Right renal pelvis (tissue), 4 donors: ENCODE measurements around the gene LIMK2. TPM values are rescaled to one million over a fixed set of nuclear protein-coding genes. Genes with fewer than 3 reads are reported as not detected.

Source experiments
- DNase-seq, 4 donors: peaks; one replicate each; pipeline ENCODE4 v3.0.0-alpha.2; 2013; ENCODE audit warnings: low read depth in 4 of 4, low spot score in 3 of 4, missing footprints in 1 of 4
- polyA plus RNA-seq, 4 donors: library from polyadenylated mRNA; unstranded; fragments of 120-200 nt; gene quantifications; one replicate each; pipeline ENCODE4 v1.2.1, GENCODE V29; 2013; ENCODE audit not compliant: insufficient read length in 4 of 4

LIMK2 gene
- polyA plus RNA-seq, 4 donors: 52.5 to 57.4 (median 53.0) TPM

DNA sequence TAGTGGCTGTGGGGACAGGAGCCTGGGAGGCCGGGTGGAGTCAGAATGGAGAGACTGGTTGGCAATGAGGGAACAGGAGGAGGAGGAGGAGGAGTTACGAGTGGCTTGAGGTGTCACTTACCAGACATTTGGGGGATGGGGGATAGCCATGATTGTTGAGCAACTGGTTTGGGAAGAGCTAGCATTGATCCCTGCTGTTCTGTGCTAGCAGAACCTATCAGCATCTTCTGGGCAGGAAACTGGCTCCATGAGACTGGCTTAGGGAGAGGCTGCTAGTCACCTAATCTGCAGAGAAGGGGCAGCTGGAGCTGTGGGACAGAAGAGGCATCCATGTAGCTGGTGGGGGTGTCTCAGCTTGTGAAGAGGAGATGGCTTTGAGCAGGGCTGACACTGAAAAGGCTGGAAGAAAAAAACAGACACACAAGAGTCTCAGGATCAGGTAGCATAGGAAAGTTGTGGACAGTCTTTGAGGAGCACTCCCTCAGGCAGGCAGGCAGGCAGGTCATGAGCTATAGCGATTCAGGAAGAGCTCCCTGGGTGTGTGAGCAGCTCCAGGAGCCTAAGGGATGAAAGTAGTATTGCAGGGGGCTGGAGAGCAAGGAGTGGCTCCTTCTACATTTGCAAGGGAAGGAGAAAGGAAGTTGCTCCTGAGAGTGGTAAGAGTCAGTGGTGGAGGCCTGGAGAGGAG, 57.9 kb downstream of the LIMK2 start:
- no peak for DNase-seq

DNA sequence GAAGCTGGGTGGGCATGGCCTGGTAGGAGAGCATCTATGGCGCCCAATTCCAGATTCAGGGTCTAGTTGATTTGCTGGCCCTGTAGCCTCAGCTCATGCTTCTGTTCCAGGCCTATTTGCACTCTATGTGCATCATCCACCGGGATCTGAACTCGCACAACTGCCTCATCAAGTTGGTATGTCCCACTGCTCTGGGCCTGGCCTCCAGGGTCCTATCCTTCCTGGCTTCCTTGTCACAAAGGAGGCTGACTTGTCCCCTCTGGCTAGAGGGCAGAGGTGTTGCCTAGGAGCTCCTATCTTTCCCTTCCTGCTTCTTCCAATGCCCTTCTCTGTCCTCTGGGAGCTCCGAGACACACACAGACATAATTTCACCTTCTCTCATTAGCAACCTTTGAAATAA, 58.9 kb downstream of the LIMK2 start:
- DNase-seq: no peak

DNA sequence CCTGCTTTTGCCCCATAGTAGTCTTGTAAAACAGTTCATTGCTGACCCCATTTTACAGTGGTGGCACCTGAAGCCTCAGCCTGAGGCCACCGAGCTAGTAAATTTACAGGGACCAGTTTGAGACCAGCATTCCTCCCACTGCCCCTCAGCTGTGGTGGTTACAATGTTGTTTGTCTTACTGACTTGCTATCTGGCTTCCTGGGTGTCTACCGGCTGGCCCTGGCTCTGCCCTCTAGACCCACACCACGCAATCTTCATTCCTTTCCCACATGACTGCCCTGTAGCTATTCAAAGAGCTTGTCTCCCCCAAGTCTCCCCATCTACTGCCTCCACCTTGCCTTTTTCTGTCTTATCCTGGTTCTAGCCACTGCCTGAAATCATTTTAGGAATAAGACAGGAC, 59.4 kb downstream of the LIMK2 start:
- DNase-seq: no peak

DNA sequence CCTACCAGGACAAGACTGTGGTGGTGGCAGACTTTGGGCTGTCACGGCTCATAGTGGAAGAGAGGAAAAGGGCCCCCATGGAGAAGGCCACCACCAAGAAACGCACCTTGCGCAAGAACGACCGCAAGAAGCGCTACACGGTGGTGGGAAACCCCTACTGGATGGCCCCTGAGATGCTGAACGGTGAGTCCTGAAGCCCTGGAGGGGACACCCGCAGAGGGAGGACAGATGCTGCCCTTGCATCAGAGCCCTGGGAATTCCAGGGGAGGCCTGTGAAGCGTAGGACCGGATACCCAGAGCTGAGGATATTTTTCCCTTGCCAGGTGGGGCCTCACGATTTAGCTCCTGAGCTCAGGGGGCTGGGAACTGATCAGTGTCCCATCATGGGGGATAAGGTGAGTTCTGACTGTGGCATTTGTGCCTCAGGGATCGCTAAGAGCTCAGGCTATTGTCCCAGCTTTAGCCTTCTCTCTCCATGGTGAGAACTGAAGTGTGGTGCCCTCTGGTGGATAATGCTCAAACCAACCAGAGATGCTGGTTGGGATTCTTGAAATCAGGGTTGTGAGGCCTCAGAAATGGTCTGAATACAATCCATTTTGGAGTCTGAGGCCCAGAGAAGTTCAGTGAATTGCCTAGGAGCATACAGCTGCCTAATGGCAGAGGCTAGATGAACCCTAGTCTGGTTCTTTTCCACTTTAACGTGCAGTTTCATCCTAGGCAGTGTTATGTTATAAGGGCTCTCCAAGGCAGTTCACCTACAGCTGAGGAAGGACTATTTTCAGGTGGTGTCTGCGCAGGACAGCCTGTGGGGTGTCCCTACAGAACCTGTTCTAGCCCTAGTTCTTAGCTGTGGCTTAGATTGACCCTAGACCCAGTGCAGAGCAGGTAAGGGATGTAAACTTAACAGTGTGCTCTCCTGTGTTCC, 60.7 kb downstream of the LIMK2 start:
- DNase-seq: peak in 1 of 4 donors; percentile 62

DNA sequence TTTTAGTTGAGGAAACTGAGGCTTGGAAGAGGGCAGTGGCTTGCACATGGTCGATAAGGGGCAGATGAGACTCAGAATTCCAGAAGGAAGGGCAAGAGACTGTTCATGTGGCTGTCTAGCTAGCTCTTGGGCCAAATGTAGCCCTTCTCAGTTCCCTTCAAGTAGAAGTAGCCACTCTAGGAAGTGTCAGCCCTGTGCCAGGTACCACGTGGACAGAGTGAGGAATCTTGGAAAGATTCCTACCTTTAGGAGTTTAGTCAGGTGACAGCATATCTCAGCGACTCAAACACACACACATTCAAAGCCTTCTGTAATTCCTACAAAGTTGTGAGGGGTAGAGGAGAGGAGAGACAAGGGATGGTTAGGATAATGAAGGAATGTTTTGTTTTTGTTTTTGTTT, 61.9 kb downstream of the LIMK2 start:
- DNase-seq: no peak

DNA sequence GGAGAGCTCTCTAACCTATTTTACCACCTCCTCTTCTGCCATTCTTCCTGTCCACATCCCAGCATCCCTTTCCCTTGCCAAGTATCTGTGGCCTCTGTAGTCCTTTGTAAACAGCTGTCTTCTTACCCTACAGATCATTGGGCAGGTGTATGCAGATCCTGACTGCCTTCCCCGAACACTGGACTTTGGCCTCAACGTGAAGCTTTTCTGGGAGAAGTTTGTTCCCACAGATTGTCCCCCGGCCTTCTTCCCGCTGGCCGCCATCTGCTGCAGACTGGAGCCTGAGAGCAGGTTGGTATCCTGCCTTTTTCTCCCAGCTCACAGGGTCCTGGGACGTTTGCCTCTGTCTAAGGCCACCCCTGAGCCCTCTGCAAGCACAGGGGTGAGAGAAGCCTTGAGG, 62.9 kb downstream of the LIMK2 start:
- no peak for DNase-seq

DNA sequence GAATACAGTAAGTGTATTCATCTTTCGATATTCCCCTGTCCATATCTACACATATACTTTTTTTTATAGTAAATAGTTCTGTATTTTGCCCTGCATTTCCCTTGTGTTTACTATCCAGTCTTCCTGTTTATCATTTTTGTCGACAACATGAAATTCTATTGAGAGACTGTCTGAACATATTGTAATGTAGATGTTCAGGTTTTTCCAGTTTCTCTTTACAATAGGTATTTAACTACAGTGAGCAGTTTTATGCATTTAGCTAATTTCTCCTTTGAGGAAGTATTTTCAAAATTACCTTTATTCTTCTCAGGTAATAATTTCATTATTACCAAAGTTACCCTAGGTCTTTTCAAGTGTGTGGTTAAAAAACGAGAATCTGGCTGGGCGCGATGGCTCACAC, 63.5 kb downstream of the LIMK2 start:
- no peak for DNase-seq

DNA sequence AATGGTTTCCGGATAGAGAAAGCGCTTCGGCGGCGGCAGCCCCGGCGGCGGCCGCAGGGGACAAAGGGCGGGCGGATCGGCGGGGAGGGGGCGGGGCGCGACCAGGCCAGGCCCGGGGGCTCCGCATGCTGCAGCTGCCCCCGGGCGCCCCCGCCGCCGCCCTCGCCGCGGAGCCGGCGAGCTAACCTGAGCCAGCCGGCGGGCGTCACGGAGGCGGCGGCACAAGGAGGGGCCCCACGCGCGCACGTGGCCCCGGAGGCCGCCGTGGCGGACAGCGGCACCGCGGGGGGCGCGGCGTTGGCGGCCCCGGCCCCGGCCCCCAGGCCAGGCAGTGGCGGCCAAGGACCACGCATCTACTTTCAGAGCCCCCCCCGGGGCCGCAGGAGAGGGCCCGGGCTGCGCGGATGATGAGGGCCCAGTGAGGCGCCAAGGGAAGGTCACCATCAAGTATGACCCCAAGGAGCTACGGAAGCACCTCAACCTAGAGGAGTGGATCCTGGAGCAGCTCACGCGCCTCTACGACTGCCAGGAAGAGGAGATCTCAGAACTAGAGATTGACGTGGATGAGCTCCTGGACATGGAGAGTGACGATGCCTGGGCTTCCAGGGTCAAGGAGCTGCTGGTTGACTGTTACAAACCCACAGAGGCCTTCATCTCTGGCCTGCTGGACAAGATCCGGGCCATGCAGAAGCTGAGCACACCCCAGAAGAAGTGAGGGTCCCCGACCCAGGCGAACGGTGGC, 64.5 kb downstream of the LIMK2 start:
- no peak for DNase-seq

DNA sequence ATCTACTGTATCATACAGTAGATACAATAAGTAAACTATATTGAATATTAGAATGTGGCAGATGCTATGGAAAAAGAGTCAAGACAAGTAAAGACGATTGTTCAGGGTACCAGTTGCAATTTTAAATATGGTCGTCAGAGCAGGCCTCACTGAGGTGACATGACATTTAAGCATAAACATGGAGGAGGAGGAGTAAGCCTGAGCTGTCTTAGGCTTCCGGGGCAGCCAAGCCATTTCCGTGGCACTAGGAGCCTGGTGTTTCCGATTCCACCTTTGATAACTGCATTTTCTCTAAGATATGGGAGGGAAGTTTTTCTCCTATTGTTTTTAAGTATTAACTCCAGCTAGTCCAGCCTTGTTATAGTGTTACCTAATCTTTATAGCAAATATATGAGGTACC, 65.6 kb downstream of the LIMK2 start:
- no peak for DNase-seq

DNA sequence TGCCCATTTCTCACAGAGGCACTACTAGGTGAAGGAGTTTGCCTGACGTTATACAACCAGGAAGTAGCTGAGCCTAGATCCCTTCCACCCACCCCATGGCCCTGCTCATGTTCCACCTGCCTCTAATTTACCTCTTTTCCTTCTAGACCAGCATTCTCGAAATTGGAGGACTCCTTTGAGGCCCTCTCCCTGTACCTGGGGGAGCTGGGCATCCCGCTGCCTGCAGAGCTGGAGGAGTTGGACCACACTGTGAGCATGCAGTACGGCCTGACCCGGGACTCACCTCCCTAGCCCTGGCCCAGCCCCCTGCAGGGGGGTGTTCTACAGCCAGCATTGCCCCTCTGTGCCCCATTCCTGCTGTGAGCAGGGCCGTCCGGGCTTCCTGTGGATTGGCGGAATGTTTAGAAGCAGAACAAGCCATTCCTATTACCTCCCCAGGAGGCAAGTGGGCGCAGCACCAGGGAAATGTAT, 66.1 kb downstream of the LIMK2 start:
- no peak for DNase-seq

DNA sequence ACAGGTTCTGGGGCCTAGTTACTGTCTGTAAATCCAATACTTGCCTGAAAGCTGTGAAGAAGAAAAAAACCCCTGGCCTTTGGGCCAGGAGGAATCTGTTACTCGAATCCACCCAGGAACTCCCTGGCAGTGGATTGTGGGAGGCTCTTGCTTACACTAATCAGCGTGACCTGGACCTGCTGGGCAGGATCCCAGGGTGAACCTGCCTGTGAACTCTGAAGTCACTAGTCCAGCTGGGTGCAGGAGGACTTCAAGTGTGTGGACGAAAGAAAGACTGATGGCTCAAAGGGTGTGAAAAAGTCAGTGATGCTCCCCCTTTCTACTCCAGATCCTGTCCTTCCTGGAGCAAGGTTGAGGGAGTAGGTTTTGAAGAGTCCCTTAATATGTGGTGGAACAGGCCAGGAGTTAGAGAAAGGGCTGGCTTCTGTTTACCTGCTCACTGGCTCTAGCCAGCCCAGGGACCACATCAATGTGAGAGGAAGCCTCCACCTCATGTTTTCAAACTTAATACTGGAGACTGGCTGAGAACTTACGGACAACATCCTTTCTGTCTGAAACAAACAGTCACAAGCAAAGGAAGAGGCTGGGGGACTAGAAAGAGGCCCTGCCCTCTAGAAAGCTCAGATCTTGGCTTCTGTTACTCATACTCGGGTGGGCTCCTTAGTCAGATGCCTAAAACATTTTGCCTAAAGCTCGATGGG, 66.7 kb downstream of the LIMK2 start:
- DNase-seq: no peak

DNA sequence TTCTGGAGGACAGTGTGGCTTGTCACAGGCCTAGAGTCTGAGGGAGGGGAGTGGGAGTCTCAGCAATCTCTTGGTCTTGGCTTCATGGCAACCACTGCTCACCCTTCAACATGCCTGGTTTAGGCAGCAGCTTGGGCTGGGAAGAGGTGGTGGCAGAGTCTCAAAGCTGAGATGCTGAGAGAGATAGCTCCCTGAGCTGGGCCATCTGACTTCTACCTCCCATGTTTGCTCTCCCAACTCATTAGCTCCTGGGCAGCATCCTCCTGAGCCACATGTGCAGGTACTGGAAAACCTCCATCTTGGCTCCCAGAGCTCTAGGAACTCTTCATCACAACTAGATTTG, 67.2 kb downstream of the LIMK2 start:
- DNase-seq: no peak

DNA sequence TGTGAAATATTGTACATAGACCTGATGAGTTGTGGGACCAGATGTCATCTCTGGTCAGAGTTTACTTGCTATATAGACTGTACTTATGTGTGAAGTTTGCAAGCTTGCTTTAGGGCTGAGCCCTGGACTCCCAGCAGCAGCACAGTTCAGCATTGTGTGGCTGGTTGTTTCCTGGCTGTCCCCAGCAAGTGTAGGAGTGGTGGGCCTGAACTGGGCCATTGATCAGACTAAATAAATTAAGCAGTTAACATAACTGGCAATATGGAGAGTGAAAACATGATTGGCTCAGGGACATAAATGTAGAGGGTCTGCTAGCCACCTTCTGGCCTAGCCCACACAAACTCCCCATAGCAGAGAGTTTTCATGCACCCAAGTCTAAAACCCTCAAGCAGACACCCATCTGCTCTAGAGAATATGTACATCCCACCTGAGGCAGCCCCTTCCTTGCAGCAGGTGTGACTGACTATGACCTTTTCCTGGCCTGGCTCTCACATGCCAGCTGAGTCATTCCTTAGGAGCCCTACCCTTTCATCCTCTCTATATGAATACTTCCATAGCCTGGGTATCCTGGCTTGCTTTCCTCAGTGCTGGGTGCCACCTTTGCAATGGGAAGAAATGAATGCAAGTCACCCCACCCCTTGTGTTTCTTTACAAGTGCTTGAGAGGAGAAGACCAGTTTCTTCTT, 67.9 kb downstream of the LIMK2 start:
- DNase-seq: no peak

DNA sequence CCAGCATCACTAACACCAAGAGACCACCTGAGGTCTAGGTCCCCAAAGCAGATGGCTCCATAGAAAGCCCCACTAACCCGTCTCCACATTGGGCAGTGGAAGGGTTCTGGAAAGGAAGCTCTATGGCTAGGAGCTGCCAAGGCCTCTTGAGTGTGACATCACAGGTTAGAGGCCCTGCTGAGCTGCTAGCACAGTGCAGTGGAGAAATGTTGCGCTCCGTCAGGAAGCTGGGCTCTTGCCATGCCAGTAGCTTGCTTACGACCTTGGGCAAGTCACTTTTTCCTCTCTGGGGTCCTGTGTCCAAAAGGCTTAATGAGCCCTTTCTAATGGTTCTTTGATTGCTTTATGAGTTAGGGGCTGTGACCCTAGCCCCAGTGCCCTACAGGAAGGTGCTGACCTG, 69.6 kb downstream of the LIMK2 start:
- DNase-seq: no peak

DNA sequence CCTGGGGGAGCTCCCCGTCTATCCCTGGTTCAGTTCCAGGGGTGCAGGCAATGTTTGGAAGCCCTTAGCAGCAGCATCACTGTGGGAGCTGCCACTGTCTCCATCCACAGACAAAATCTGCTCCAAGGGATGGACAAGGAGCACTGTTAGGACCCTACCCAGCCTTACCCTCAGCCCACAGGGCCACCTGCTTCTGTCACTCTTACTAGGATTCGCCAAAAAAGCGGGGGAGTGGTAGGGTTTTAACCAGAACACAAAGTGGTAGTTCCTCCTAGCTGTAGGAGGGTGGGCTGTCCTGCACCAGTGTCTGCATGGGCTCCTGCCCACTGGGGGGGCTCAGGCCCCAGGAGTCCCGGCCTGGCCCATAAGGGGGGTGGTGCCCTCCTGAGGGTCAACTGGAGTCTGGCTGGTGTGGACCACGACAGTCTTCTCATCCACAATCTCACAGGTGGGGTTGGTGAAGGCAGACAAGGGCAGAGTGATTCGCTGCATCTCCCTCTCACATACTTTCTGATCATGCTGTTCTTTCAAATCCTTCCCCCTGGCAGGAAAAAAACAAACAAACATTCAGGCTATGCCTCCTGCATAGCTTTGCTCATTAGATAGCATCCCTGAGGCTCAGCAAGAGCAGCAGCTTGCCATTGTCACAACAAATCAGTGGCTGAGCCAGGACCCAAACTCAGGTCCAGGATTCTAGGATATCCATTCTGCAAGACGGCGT, 70.8 kb downstream of the LIMK2 start:
- no peak for DNase-seq

DNA sequence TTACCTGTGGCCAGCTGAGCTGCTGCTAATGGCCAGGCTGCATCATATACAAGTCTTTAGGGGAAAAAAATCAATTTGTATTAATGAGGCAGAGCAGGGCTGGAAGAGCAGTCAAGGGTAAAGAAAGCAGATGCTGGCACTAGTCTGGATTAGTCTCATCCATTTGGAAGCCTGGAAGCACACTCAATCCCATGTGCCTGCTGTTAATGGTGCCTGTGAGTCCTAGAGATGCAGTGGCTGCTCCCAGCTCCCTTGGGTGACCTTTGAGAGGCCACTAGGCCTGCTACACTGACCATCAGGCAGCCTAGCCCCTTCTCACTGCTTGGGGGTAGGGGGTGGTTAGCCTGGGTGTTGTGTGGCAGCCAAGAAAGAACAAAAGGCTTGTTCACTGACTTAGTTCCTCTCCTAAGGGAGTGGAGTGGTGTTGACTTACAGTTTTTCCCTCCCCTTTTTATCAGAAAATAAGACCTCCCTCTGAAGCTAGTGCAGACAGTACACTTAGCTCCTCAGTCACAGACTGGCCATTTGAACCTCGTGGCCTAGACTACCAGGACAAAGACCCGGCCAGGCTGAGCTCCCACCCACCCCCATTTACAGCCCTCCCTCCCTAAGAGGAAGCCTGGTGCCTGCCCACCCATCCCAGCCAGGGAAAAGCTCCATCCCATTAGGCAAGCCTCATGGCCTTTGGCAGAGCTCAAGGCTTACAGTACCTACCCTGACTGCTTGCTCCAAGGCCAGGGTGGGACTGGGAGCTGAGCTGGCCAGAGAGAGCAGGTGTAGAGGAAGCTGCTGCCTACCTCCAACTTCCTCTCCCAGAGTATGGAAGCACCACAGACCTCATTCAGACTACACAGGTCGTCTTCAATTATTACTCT, 72.4 kb downstream of the LIMK2 start:
- no peak for DNase-seq

DNA sequence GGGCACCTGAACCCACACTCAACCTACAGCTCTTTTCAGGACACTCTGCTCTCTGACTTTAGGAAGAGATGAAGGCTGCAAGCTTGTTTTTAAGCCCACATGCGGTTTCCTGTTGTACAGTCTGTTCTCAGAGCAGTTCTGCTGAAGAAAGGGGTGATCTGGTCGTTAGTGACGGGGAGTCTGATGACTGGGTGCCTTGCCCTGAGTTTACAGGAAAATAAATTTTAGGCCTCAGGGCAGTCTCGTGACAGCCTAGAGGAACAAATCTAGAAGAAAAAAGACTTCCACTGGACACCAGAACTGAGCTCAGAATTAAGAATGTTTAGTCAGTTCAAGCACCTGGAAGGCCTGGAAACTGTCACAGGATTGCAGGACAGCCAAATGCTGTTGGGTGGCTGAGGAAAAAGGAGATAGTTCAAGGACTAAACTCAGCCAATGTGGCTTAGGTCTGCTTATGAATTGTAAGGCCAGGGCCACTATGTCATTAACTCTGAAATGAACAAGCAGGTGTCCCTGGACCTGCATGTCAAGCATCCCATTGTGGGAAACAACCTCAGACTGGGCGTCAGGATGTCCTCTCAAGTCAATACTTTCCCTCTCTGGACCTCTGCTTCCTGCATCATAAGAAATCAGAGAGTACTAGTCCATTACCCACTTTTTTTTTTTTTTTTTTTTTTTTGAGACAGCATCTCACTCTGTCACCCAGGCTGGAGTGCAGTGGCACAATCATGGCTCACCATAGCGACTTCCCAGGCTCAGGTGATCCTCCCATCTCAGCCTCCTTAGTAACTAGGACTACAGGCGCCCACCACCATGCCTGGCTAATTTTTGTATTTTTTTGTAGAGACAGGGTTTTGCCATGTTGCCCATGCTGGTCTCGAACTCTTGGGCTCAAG, 74.5 kb downstream of the LIMK2 start:
- no peak for DNase-seq
